GM23248 (cell line): Measurements from ENCODE around the gene ABR. TPM values are rescaled to one million over a fixed set of nuclear protein-coding genes. Genes with fewer than 3 reads are reported as not detected.
"Not testable (repeated sequence)": the region's sequence is repeated elsewhere in the genome, so short reads cannot be mapped to it uniquely, and the experiment has no call there.

Experiments
- DNase-seq: peaks from one replicate; pipeline ENCODE4 v3.0.0-alpha.2; 2015
- H2AFZ ChIP-seq: fragments of 200-600 bp; sonication (generic); 2 replicates; pipeline ENCODE4 v1.6.1; 2016; ENCODE audit warnings: antibody characterized with exemption
- H3F3A ChIP-seq: fragments of 200-600 bp; sonication (generic); 2 replicates; pipeline ENCODE4 v1.6.1; 2016; ENCODE audit warnings: mild to moderate bottlenecking, antibody characterized with exemption, mixed run types; ENCODE audit not compliant: insufficient read depth
- H3K27ac ChIP-seq: fragments of 200-600 bp; sonication (generic); 2 replicates; pipeline ENCODE4 v1.5.1; 2016; ENCODE audit warnings: mild to moderate bottlenecking
- H3K27me3 ChIP-seq: fragments of 200-600 bp; sonication (generic); replicated peaks from 2 replicates; pipeline ENCODE4 v1.6.1; 2016; ENCODE audit warnings: mild to moderate bottlenecking; ENCODE audit not compliant: insufficient read depth
- H3K36me3 ChIP-seq: fragments of 200-600 bp; sonication (generic); 2 replicates; pipeline ENCODE4 v1.6.1; 2016; ENCODE audit warnings: low read depth, mild to moderate bottlenecking
- H3K4me1 ChIP-seq: fragments of 200-600 bp; sonication (generic); 2 replicates; pipeline ENCODE4 v1.6.1; 2016; ENCODE audit warnings: mild to moderate bottlenecking; ENCODE audit not compliant: insufficient read depth
- H3K4me2 ChIP-seq: fragments of 200-600 bp; sonication (generic); one replicate; pipeline ENCODE4 v1.6.1; 2016; ENCODE audit warnings: mild to moderate bottlenecking; ENCODE audit not compliant: unreplicated experiment
- H3K4me3 ChIP-seq: fragments of 200-600 bp; sonication (generic); 2 replicates; pipeline ENCODE4 v1.5.1; 2016; ENCODE audit warnings: mild to moderate bottlenecking
- H3K79me2 ChIP-seq: fragments of 200-600 bp; sonication (generic); 2 replicates; pipeline ENCODE4 v1.6.1; 2016; ENCODE audit warnings: mild to moderate bottlenecking; ENCODE audit not compliant: insufficient read depth
- H3K9ac ChIP-seq: fragments of 200-600 bp; sonication (generic); 2 replicates; pipeline ENCODE4 v1.6.1; 2016; ENCODE audit warnings: mild to moderate bottlenecking
- H3K9me2 ChIP-seq: fragments of 200-600 bp; sonication (generic); 2 replicates; pipeline ENCODE4 v1.6.1; 2016; ENCODE audit warnings: mixed run types, mild to moderate bottlenecking, moderate library complexity; ENCODE audit not compliant: insufficient read depth
- H3K9me3 ChIP-seq: fragments of 200-600 bp; sonication (generic); one replicate; pipeline ENCODE4 v1.6.1; 2017; ENCODE audit warnings: low read depth
- H4K20me1 ChIP-seq: fragments of 200-600 bp; sonication (generic); 2 replicates; pipeline ENCODE4 v1.6.0; 2016; ENCODE audit not compliant: insufficient read depth
- EZH2 ChIP-seq: fragments of 200-600 bp; sonication (generic); IDR thresholded peaks from 2 replicates; pipeline ENCODE4 v1.6.1; 2018; ENCODE audit warnings: antibody characterized with exemption, mild to moderate bottlenecking; ENCODE audit not compliant: insufficient read depth, poor library complexity, severe bottlenecking
- EZH2phosphoT487 ChIP-seq: fragments of 200-600 bp; sonication (generic); IDR thresholded peaks from 2 replicates; pipeline ENCODE4 v1.6.1; 2018; ENCODE audit warnings: antibody characterized with exemption, moderate library complexity, mild to moderate bottlenecking, low read depth; ENCODE audit not compliant: insufficient read depth
- WGBS, 2 experiments: methylation state at CpG; one replicate each; pipeline ENCODE4 v1.1.6; 2015 to 2017; ENCODE audit warnings: low lambda C conversion rate in 2 of 2, low coverage in 1 of 2; ENCODE audit errors: missing lambda C conversion rate in 2 of 2; 5-methylcytosine and 5-hydroxymethylcytosine counted together
- in situ Hi-C: fragments of 300-500 bp; cut with MboI; formaldehyde crosslinking; loops from 2 replicates; pipeline ENCODE4 v1.15.0; 2020
- polyA plus RNA-seq: library from polyadenylated mRNA; unstranded; fragments of >200 nt; fragmentation: Nextera tagmentation; extraction: Ambion mirVana; gene quantifications from 2 replicates; pipeline ENCODE4 v1.2.1, GENCODE V29; 2016
- total RNA-seq: library from RNA; depleted of rRNA; stranded (reverse); fragments of >200 nt; shearing (Covaris generic); gene quantifications from 2 replicates; pipeline ENCODE4 v1.2.3, GENCODE V29; 2014

ABR gene
- total and polyA plus RNA-seq, 2 experiments from 2014 or later: 24.4 to 38.2 TPM

- Histone ChIP-seq H3K36me3 (no peaks in the 10 kb centered on the region), H4K20me1 (peaks cover 4% of the 10 kb centered on the region; the same call in 1 of the 2 replicates), H3K4me1 (peaks cover 30% of the 10 kb centered on the region), H3K9me2 (no peaks in the 10 kb centered on the region), H3K4me3 (peak overlapping the region; percentile 88), H3K4me2 (peak overlapping the region; percentile 84), H3K27me3 (no peaks in the 10 kb centered on the region), H3K79me2 (peaks cover 48% of the 10 kb centered on the region), H3F3A (peaks cover 27% of the 10 kb centered on the region), H2AFZ (peak overlapping the region; percentile 38; the same call in 1 of the 2 replicates), H3K9me3 (no peaks in the 10 kb centered on the region), H3K27ac (peak overlapping the region; percentile 51), H3K9ac (peak overlapping the region; percentile 84)
- 4 to 7% methylated on average over 35 to 59 of the region's 72 CpGs for WGBS, 2 experiments
- in situ Hi-C loops: no loop called here
- DNase-seq: peak; percentile 59
- TF ChIP-seq EZH2phosphoT487 (no peak), EZH2 (no peak)
These were observed 201.4 kb downstream of the ABR start for GRCh38 chr17:978103-979093.

- Histone ChIP-seq H4K20me1 (peaks cover 4% of the 10 kb centered on the region; the same call in 1 of the 2 replicates), H2AFZ (no peak overlapping the region), H3K27ac (no peak overlapping the region), H3K9me3 (no peaks in the 10 kb centered on the region), H3K36me3 (no peaks in the 10 kb centered on the region), H3K9me2 (no peaks in the 10 kb centered on the region), H3K4me2 (peak overlapping the region; percentile 84), H3K4me3 (peak overlapping the region; percentile 88), H3K4me1 (peaks cover 30% of the 10 kb centered on the region), H3F3A (peaks cover 27% of the 10 kb centered on the region), H3K27me3 (no peaks in the 10 kb centered on the region), H3K9ac (no peak overlapping the region), H3K79me2 (peaks cover 60% of the 10 kb centered on the region)
- TF ChIP-seq EZH2phosphoT487 (no peak), EZH2 (no peak)
- in situ Hi-C loops: no loop called here
- 96 to 98% methylated on average over 6 of the region's 6 CpGs for WGBS, 2 experiments
- DNase-seq: no peak
These were observed 202.6 kb downstream of the ABR start for GRCh38 chr17:977166-977565.

GRCh38 chr17:976312-976711 lies 203.5 kb downstream of the ABR start:
- Histone ChIP-seq H4K20me1 (peaks cover 4% of the 10 kb centered on the region; the same call in 1 of the 2 replicates), H3K9me2 (no peaks in the 10 kb centered on the region), H3K4me3 (peak overlapping the region; percentile 58; the same call in 1 of the 2 replicates), H3K79me2 (peaks cover 68% of the 10 kb centered on the region), H3K36me3 (no peaks in the 10 kb centered on the region), H2AFZ (no peak overlapping the region), H3K27me3 (no peaks in the 10 kb centered on the region), H3K9ac (peak overlapping the region; percentile 43), H3F3A (peaks cover 27% of the 10 kb centered on the region), H3K9me3 (no peaks in the 10 kb centered on the region), H3K4me1 (peaks cover 30% of the 10 kb centered on the region), H3K27ac (no peak overlapping the region), H3K4me2 (peak overlapping the region; percentile 66)
- 42 to 43% methylated on average over 6 of the region's 6 CpGs for WGBS, 2 experiments
- TF ChIP-seq EZH2phosphoT487: no peak
- TF ChIP-seq EZH2: no peak
- in situ Hi-C loops: no loop called here
- DNase-seq: peak; percentile 33

GRCh38 chr17:975371-975915 lies 204.3 kb downstream of the ABR start:
- DNase-seq: peak; percentile 65
- Histone ChIP-seq H3K9ac (peak overlapping the region; percentile 43), H3K36me3 (no peaks in the 10 kb centered on the region), H2AFZ (no peak overlapping the region), H4K20me1 (peaks cover 6% of the 10 kb centered on the region; the same call in 1 of the 2 replicates), H3K27ac (peak overlapping the region; percentile 34), H3K27me3 (no peaks in the 10 kb centered on the region), H3K79me2 (peaks cover 77% of the 10 kb centered on the region), H3K4me3 (peak overlapping the region; percentile 58), H3K4me1 (peaks cover 30% of the 10 kb centered on the region), H3F3A (peaks cover 22% of the 10 kb centered on the region), H3K9me2 (no peaks in the 10 kb centered on the region), H3K9me3 (no peaks in the 10 kb centered on the region), H3K4me2 (peak overlapping the region; percentile 66)
- in situ Hi-C loops: no loop called here
- 3 to 4% methylated on average over 5 of the region's 5 CpGs for WGBS, 2 experiments
- no peak for TF ChIP-seq EZH2

- Histone ChIP-seq H3K27ac (peak overlapping the region; percentile 34), H3K79me2 (peaks cover 84% of the 10 kb centered on the region), H3K4me2 (peak overlapping the region; percentile 66), H3F3A (peaks cover 19% of the 10 kb centered on the region), H3K4me1 (peaks cover 31% of the 10 kb centered on the region)
- H3K27me3 ChIP-seq, H3K9me3 ChIP-seq, H3K4me3 ChIP-seq, H4K20me1 ChIP-seq, H3K9ac ChIP-seq, in situ Hi-C loops, H2AFZ ChIP-seq, H3K36me3 ChIP-seq, DNase-seq, H3K9me2 ChIP-seq: not testable (repeated sequence)
- WGBS, 2 experiments: 58 to 65% methylated on average over 2 of the region's 2 CpGs
These were observed 205.0 kb downstream of the ABR start for GRCh38 chr17:974778-975177.
